Omental fat pad (tissue), 4 donors: ENCODE data around the gene BPGM. TPM values are rescaled to one million over a fixed set of nuclear protein-coding genes. Genes with fewer than 3 reads are reported as not detected.

ENCODE experiments used
- ATAC-seq: fragments of 150-250 bp; one replicate; pipeline ENCODE4 v1.9.1; 2016; ENCODE audit warnings: mild to moderate bottlenecking, moderate library complexity; ENCODE audit not compliant: low FRiP score
- DNase-seq: peaks from one replicate; pipeline ENCODE4 v3.0.0-alpha.2; 2019; ENCODE audit warnings: low spot score
- CTCF ChIP-seq, 3 donors: fragments of 450-650 bp; IDR thresholded peaks; one replicate each; pipeline ENCODE4 v1.5.1; 2016 to 2017; ENCODE audit warnings: antibody characterized with exemption in 3 of 3, mild to moderate bottlenecking in 3 of 3, moderate library complexity in 2 of 3
- total RNA-seq, 4 donors: library from RNA; depleted of rRNA; stranded (reverse); fragments of >200 nt; gene quantifications; one replicate each; pipeline ENCODE4 v1.1.0, GENCODE V29; 2016

The BPGM gene
- total RNA-seq, 4 donors from 2014 or later: 6.6 to 20.0 (median 13.5) TPM

- ATAC-seq: no peak
- DNase-seq: no peak
- no peak for TF ChIP-seq CTCF (IDR thresholded peaks at IDR 0.05)
Measured at GRCh38 chr7:134649226-134649775, 2.6 kb downstream of the BPGM start.

GRCh38 chr7:134651991-134652390 is 5.3 kb downstream of the BPGM start:
- DNase-seq: no peak
- no peak for ATAC-seq
- TF ChIP-seq CTCF (IDR thresholded peaks at IDR 0.05): no peak

GRCh38 chr7:134654104-134654775 is 7.6 kb downstream of the BPGM start:
- no peak for ATAC-seq
- no peak for TF ChIP-seq CTCF (IDR thresholded peaks at IDR 0.05)
- no peak for DNase-seq

- no peak for TF ChIP-seq CTCF (IDR thresholded peaks at IDR 0.05)
- no peak for ATAC-seq
Measured at GRCh38 chr7:134657526-134657925, 10.9 kb downstream of the BPGM start.

GRCh38 chr7:134660242-134660785 is 13.7 kb downstream of the BPGM start:
- TF ChIP-seq CTCF (IDR thresholded peaks at IDR 0.05): no peak
- no peak for DNase-seq
- no peak for ATAC-seq

More at GRCh38 chr7:134657526-134657925, 10.9 kb downstream of the BPGM start:
- DNase-seq: no peak

- ATAC-seq: no peak
- TF ChIP-seq CTCF (IDR thresholded peaks at IDR 0.05): no peak
- DNase-seq: no peak
Measured at GRCh38 chr7:134660961-134661376, 14.3 kb downstream of the BPGM start.
